H9 (cell line): Measurements from ENCODE around the gene YIPF1. TPM values are rescaled to one million over a fixed set of nuclear protein-coding genes. Genes with fewer than 3 reads are reported as not detected.

Experiments
- DNase-seq: peaks from one replicate; pipeline ENCODE4 v3.0.0-alpha.2; 2017
- H2AFZ ChIP-seq: one replicate; pipeline ENCODE4 v1.6.1; 2013; ENCODE audit warnings: mild to moderate bottlenecking, low read length, control low read depth, moderate library complexity
- H2AK5ac ChIP-seq: 2 replicates; pipeline ENCODE4 v1.6.1; 2013; ENCODE audit warnings: low read length, control low read depth, mixed read lengths; ENCODE audit not compliant: insufficient read length
- H2BK120ac ChIP-seq: one replicate; pipeline ENCODE4 v1.6.1; 2013; ENCODE audit warnings: low read depth, mild to moderate bottlenecking, low read length, control low read depth, inconsistent platforms; ENCODE audit not compliant: poor library complexity, severe bottlenecking
- H2BK12ac ChIP-seq: 2 replicates; pipeline ENCODE4 v1.6.1; 2013; ENCODE audit warnings: low read length, control low read depth, mixed read lengths, low read depth; ENCODE audit not compliant: insufficient read length
- H2BK15ac ChIP-seq: 2 replicates; pipeline ENCODE4 v1.6.1; 2013; ENCODE audit warnings: low read depth, low read length, control low read depth
- H2BK20ac ChIP-seq: one replicate; pipeline ENCODE4 v1.6.1; 2013; ENCODE audit warnings: low read depth, mild to moderate bottlenecking, low read length, control low read depth, inconsistent platforms; ENCODE audit not compliant: poor library complexity, severe bottlenecking
- H2BK5ac ChIP-seq: 2 replicates; pipeline ENCODE4 v1.6.1; 2013; ENCODE audit warnings: low read length, control low read depth, mixed read lengths; ENCODE audit not compliant: insufficient read length
- H3K14ac ChIP-seq: 2 replicates; pipeline ENCODE4 v1.6.1; 2013; ENCODE audit warnings: low read length, control low read depth; ENCODE audit not compliant: insufficient read depth
- H3K18ac ChIP-seq: 2 replicates; pipeline ENCODE4 v1.6.1; 2013; ENCODE audit warnings: low read depth, mild to moderate bottlenecking, mixed read lengths, low read length, control low read depth; ENCODE audit not compliant: insufficient read length
- H3K23ac ChIP-seq: 2 replicates; pipeline ENCODE4 v1.6.1; 2013; ENCODE audit warnings: low read length, control low read depth, mixed read lengths, low read depth; ENCODE audit not compliant: insufficient read length
- H3K23me2 ChIP-seq: 2 replicates; pipeline ENCODE4 v1.6.1; 2013; ENCODE audit warnings: low read depth, mild to moderate bottlenecking, mixed read lengths, low read length, control low read depth; ENCODE audit not compliant: insufficient read length, poor library complexity, severe bottlenecking
- H3K27ac ChIP-seq: 2 replicates; pipeline ENCODE4 v1.5.1; 2013; ENCODE audit warnings: low read length, control low read depth, mixed read lengths, low read depth; ENCODE audit not compliant: insufficient read length
- H3K27me3 ChIP-seq: 2 replicates; pipeline ENCODE4 v1.6.1; 2013; ENCODE audit warnings: low read length, control low read depth, inconsistent platforms; ENCODE audit not compliant: insufficient read depth
- H3K4ac ChIP-seq: 2 replicates; pipeline ENCODE4 v1.6.1; 2013; ENCODE audit warnings: low read depth, mild to moderate bottlenecking, control low read depth, inconsistent platforms, low read length, moderate library complexity
- H3K4me1 ChIP-seq: 2 replicates; pipeline ENCODE4 v1.6.1; 2013; ENCODE audit warnings: low read length, control low read depth, inconsistent platforms; ENCODE audit not compliant: insufficient read depth
- H3K4me2 ChIP-seq: 2 replicates; pipeline ENCODE4 v1.6.1; 2013; ENCODE audit warnings: low read length, control low read depth, mixed read lengths; ENCODE audit not compliant: insufficient read length, insufficient read depth
- H3K56ac ChIP-seq: 2 replicates; pipeline ENCODE4 v1.6.1; 2013; ENCODE audit warnings: low read depth, mild to moderate bottlenecking, mixed read lengths, low read length, control low read depth; ENCODE audit not compliant: insufficient read length
- H3K79me1 ChIP-seq: 2 replicates; pipeline ENCODE4 v1.6.1; 2013; ENCODE audit warnings: low read depth, mild to moderate bottlenecking, moderate library complexity, low read length, control low read depth, inconsistent platforms; ENCODE audit not compliant: insufficient read depth, poor library complexity, severe bottlenecking
- H3K79me2 ChIP-seq: 2 replicates; pipeline ENCODE4 v1.6.1; 2013; ENCODE audit warnings: low read length, control low read depth, inconsistent platforms; ENCODE audit not compliant: insufficient read depth
- H3K9ac ChIP-seq: 2 replicates; pipeline ENCODE4 v1.6.1; 2013; ENCODE audit warnings: low read length, control low read depth, mixed read lengths; ENCODE audit not compliant: insufficient read length; ENCODE audit errors: extremely low read depth
- H3K9me3 ChIP-seq: one replicate; pipeline ENCODE4 v1.6.1; 2013; ENCODE audit warnings: low read depth, low read length, inconsistent platforms; ENCODE audit not compliant: control insufficient read depth
- H3T11ph ChIP-seq: one replicate; pipeline ENCODE4 v1.6.1; 2013; ENCODE audit warnings: mild to moderate bottlenecking, low read length, control low read depth, inconsistent platforms
- H4K20me1 ChIP-seq: one replicate; pipeline ENCODE4 v1.6.1; 2013; ENCODE audit not compliant: control insufficient read depth, insufficient read length, insufficient read depth
- H4K5ac ChIP-seq: 2 replicates; pipeline ENCODE4 v1.6.1; 2013; ENCODE audit warnings: low read depth, mild to moderate bottlenecking, mixed read lengths, low read length, control low read depth; ENCODE audit not compliant: insufficient read length
- H4K8ac ChIP-seq: replicated peaks from 2 replicates; pipeline ENCODE4 v1.6.1; 2013; ENCODE audit warnings: low read length, control low read depth, mixed read lengths, low read depth; ENCODE audit not compliant: insufficient read length
- H4K91ac ChIP-seq: 2 replicates; pipeline ENCODE4 v1.6.1; 2013; ENCODE audit warnings: low read depth, mild to moderate bottlenecking, moderate library complexity, mixed read lengths, low read length, control low read depth; ENCODE audit not compliant: insufficient read length
- H3K27ac Mint-ChIP-seq, 3 experiments: 2 replicates in 2 of 3; 3 replicates in 1 of 3; pipeline ENCODE4 v1.8.0; 2020 to 2021; ENCODE audit warnings: mixed read lengths in 3 of 3, mild to moderate bottlenecking in 1 of 3, moderate library complexity in 1 of 3
- H3K27me3 Mint-ChIP-seq: 2 replicates; pipeline ENCODE4 v1.8.0; 2021; ENCODE audit warnings: low read depth, mild to moderate bottlenecking, moderate library complexity, mixed read lengths
- H3K36me3 Mint-ChIP-seq, 3 experiments: 2 replicates in 2 of 3; 3 replicates in 1 of 3; pipeline ENCODE4 v1.8.0; 2020 to 2021; ENCODE audit warnings: low read depth in 3 of 3, mixed read lengths in 3 of 3; ENCODE audit not compliant: insufficient read depth in 1 of 3
- H3K4me1 Mint-ChIP-seq, 2 experiments: 2 replicates each; pipeline ENCODE4 v1.8.0; 2020; ENCODE audit warnings: mixed read lengths in 2 of 2
- H3K4me3 Mint-ChIP-seq, 2 experiments: 2 replicates in 1 of 2; 3 replicates in 1 of 2; pipeline ENCODE4 v1.8.0; 2020 to 2021; ENCODE audit warnings: mild to moderate bottlenecking in 2 of 2, mixed read lengths in 2 of 2, moderate library complexity in 1 of 2
- H3K9me3 Mint-ChIP-seq, 2 experiments: 2 replicates in 1 of 2; 3 replicates in 1 of 2; pipeline ENCODE4 v1.8.0; 2020; ENCODE audit warnings: mild to moderate bottlenecking in 2 of 2, mixed read lengths in 2 of 2, moderate library complexity in 1 of 2
- CTCF ChIP-seq: fragments of 200-600 bp; sonication (generic); conservative IDR thresholded peaks from 3 replicates; pipeline ENCODE4 v1.8.0; 2021; ENCODE audit warnings: antibody characterized with exemption, mild to moderate bottlenecking
- WGBS: extraction: QIAGEN DNeasy Blood & Tissue Kit; methylation state at CpG from one replicate; pipeline ENCODE4 v1.1.7; 2013; ENCODE audit warnings: missing lambda C conversion rate, low lambda C conversion rate, mixed read lengths; ENCODE audit not compliant: insufficient read length; ENCODE audit errors: extremely low coverage; 5-methylcytosine and 5-hydroxymethylcytosine counted together
- total RNA-seq: library from RNA; stranded (reverse); gene quantifications from 2 replicates; pipeline ENCODE4 v1.2.1, GENCODE V29; 2021

The YIPF1 gene
- total RNA-seq, 1 experiment from 2014 or later: 29.1 TPM

GRCh38 chr1:53833393-53833792 lies 56.2 kb downstream of the YIPF1 start:
- Mint-ChIP-seq H3K4me1 (peaks cover 10 to 11% of the 10 kb centered on the region in 2 experiments), H3K4me3 (no peak overlapping the region), H3K9me3 (no peaks in the 10 kb centered on the region; a peak in 1 of 5 replicates), H3K27ac (no peak overlapping the region), H3K27me3 (no peaks in the 10 kb centered on the region), H3K36me3 (peaks cover 17 to 42% (median 41%) of the 10 kb centered on the region in 3 experiments; a peak in 6 of 7 replicates)
- H2BK15ac ChIP-seq: no peak overlapping the region
- no peaks in the 10 kb centered on the region for H3K9me3 ChIP-seq
- H3K27ac ChIP-seq: no peak overlapping the region
- no peaks in the 10 kb centered on the region for H3K27me3 ChIP-seq
- H4K91ac ChIP-seq: no peak overlapping the region
- TF ChIP-seq CTCF: no peak
- H3K4me2 ChIP-seq: no peak overlapping the region
- no peak overlapping the region for H3K14ac ChIP-seq
- no peak overlapping the region for H3K4ac ChIP-seq
- H4K20me1 ChIP-seq: no peaks in the 10 kb centered on the region
- no peak overlapping the region for H2AFZ ChIP-seq
- peaks cover 7% of the 10 kb centered on the region for H3K79me1 ChIP-seq
- H2BK5ac ChIP-seq: no peak overlapping the region
- no peak overlapping the region for H2BK120ac ChIP-seq
- DNase-seq: no peak
- H3K18ac ChIP-seq: no peak overlapping the region
- no peak overlapping the region for H3K9ac ChIP-seq
- H3T11ph ChIP-seq: no peak overlapping the region
- H3K56ac ChIP-seq: no peak overlapping the region
- peaks cover 22% of the 10 kb centered on the region; the same call in 1 of the 2 replicates for H3K79me2 ChIP-seq
- H3K23me2 ChIP-seq: peaks cover 6% of the 10 kb centered on the region
- no peak overlapping the region for H3K23ac ChIP-seq
- no peak overlapping the region for H4K8ac ChIP-seq
- no peaks in the 10 kb centered on the region for H3K4me1 ChIP-seq
- no CpG with 5 or more reads among the region's 4 CpGs for WGBS
- no peak overlapping the region for H4K5ac ChIP-seq
- H2BK12ac ChIP-seq: no peak overlapping the region
- H2BK20ac ChIP-seq: no peak overlapping the region
- no peak overlapping the region for H2AK5ac ChIP-seq
